ENCODE results near the gene MPG.

- TF ChIP-seq CTCF (IDR thresholded peaks at IDR 0.05) (no peak), TCF7 (CRISPR knock-in tag; IDR thresholded peaks at IDR 0.05; ENCODE audit: low read depth) (no peak), CREB1 (CRISPR knock-in tag; IDR thresholded peaks at IDR 0.05) (no peak), ATF3 (CRISPR knock-in tag; conservative IDR thresholded peaks at IDR 0.05) (no peak), ZBTB43 (CRISPR knock-in tag; IDR thresholded peaks at IDR 0.05) (no peak), NFYB (CRISPR knock-in tag; conservative IDR thresholded peaks at IDR 0.05; ENCODE audit: low read depth) (no peak), ERG (CRISPR knock-in tag; IDR thresholded peaks at IDR 0.05) (no peak), E2F1 (CRISPR knock-in tag; IDR thresholded peaks at IDR 0.05) (no peak), STAT6 (CRISPR knock-in tag; conservative IDR thresholded peaks at IDR 0.05; ENCODE audit: low read depth) (no peak), ELF4 (CRISPR knock-in tag; IDR thresholded peaks at IDR 0.05; ENCODE audit: low read depth) (no peak), GABPB1 (CRISPR knock-in tag; IDR thresholded peaks at IDR 0.05) (no peak), RELA (CRISPR knock-in tag; IDR thresholded peaks at IDR 0.05; ENCODE audit: borderline replicate concordance) (no peak), MAX (CRISPR knock-in tag; IDR thresholded peaks at IDR 0.05) (no peak)
Observed at GRCh38 chr16:79151-80054, 1.4 kb downstream of the MPG start.

Measured in WTC11 (cell line).